Smooth muscle cell (in vitro differentiated cells): ENCODE data around the gene ADGRD1. TPM values are rescaled to one million over a fixed set of nuclear protein-coding genes. Genes with fewer than 3 reads are reported as not detected.
A peak's percentile ranks its signal among the peaks of the same experiment; 100 is the strongest.

Source experiments
- DNase-seq: peaks from one replicate; lab custom pipeline; 2025; ENCODE audit not compliant: unreplicated experiment; lab: John Stamatoyannopoulos, UW
- H2AFZ ChIP-seq: fragments of 200-600 bp; sonication (generic); 2 replicates; pipeline ENCODE4 v1.6.0; 2016; ENCODE audit warnings: antibody characterized with exemption, low read depth, mild to moderate bottlenecking
- H3F3A ChIP-seq: fragments of 200-600 bp; sonication (generic); 2 replicates; pipeline ENCODE4 v1.6.0; 2017; ENCODE audit warnings: antibody characterized with exemption, low read depth
- H3K27ac ChIP-seq: fragments of 200-600 bp; sonication (generic); 2 replicates; pipeline ENCODE4 v1.5.1; 2016; ENCODE audit warnings: low read depth, mild to moderate bottlenecking
- H3K27me3 ChIP-seq: fragments of 200-600 bp; sonication (generic); 2 replicates; pipeline ENCODE4 v1.6.1; 2016; ENCODE audit warnings: low read depth, mild to moderate bottlenecking
- H3K36me3 ChIP-seq: fragments of 200-600 bp; sonication (generic); 2 replicates; pipeline ENCODE4 v1.5.1; 2016; ENCODE audit warnings: low read depth
- H3K4me1 ChIP-seq: fragments of 200-600 bp; sonication (generic); 2 replicates; pipeline ENCODE4 v1.5.1; 2016; ENCODE audit warnings: low read depth
- H3K4me2 ChIP-seq: fragments of 200-600 bp; sonication (generic); 2 replicates; pipeline ENCODE4 v1.6.0; 2016; ENCODE audit warnings: mild to moderate bottlenecking
- H3K4me3 ChIP-seq: fragments of 200-600 bp; sonication (generic); 2 replicates; pipeline ENCODE4 v1.5.1; 2016; ENCODE audit warnings: mild to moderate bottlenecking
- H3K79me2 ChIP-seq: fragments of 200-600 bp; sonication (generic); 2 replicates; pipeline ENCODE4 v1.6.0; 2016; ENCODE audit warnings: low read depth, mild to moderate bottlenecking
- H3K9ac ChIP-seq: fragments of 200-600 bp; sonication (generic); 2 replicates; pipeline ENCODE4 v1.6.0; 2016; ENCODE audit warnings: low read depth
- H3K9me3 ChIP-seq: fragments of 200-600 bp; sonication (generic); replicated peaks from 2 replicates; pipeline ENCODE4 v1.5.1; 2016; ENCODE audit warnings: low read depth
- H4K20me1 ChIP-seq: fragments of 200-600 bp; sonication (generic); 2 replicates; pipeline ENCODE4 v1.6.0; 2016; ENCODE audit warnings: low read depth
- CTCF ChIP-seq: fragments of 200-600 bp; sonication (generic); IDR thresholded peaks from 2 replicates; pipeline ENCODE4 v1.5.1; 2017; ENCODE audit warnings: borderline replicate concordance, mild to moderate bottlenecking, antibody characterized with exemption; ENCODE audit not compliant: insufficient read depth, poor library complexity, severe bottlenecking
- WGBS: methylation state at CpG from one replicate; pipeline ENCODE4 v1.1.7; 2016; ENCODE audit warnings: low lambda C conversion rate; 5-methylcytosine and 5-hydroxymethylcytosine counted together
- polyA plus RNA-seq: library from polyadenylated mRNA; unstranded; fragments of >200 nt; fragmentation: Nextera tagmentation; extraction: Ambion mirVana; gene quantifications from 2 replicates; pipeline ENCODE4 v1.2.1, GENCODE V29; 2016
- total RNA-seq: library from RNA; depleted of rRNA; stranded (reverse); fragments of >200 nt; gene quantifications from 2 replicates; pipeline ENCODE4 v1.2.3, GENCODE V29; 2014

ADGRD1 gene
- total and polyA plus RNA-seq, 2 experiments from 2014 or later = 0.14 TPM; not detected in 1

GRCh38 chr12:130911193-130911592 lies 42.5 kb upstream of the ADGRD1 start:
- 69% methylated on average over 1 of the region's 1 CpG for WGBS
- H3K4me3 ChIP-seq = no peak overlapping the region
- no peak overlapping the region for H3K27ac ChIP-seq
- no peak for DNase-seq
- H3F3A ChIP-seq = no peaks in the 10 kb centered on the region
- H3K9ac ChIP-seq = no peak overlapping the region
- no peaks in the 10 kb centered on the region for H3K79me2 ChIP-seq
- peaks cover 17% of the 10 kb centered on the region for H3K27me3 ChIP-seq
- no peaks in the 10 kb centered on the region for H3K4me1 ChIP-seq
- no peaks in the 10 kb centered on the region for H3K9me3 ChIP-seq
- no peak for TF ChIP-seq CTCF
- H3K4me2 ChIP-seq = no peak overlapping the region
- H4K20me1 ChIP-seq = no peaks in the 10 kb centered on the region
- no peaks in the 10 kb centered on the region for H3K36me3 ChIP-seq
- no peak overlapping the region for H2AFZ ChIP-seq

- Histone ChIP-seq H3K4me1 (peaks cover 6% of the 10 kb centered on the region), H3K27ac (no peak overlapping the region), H3K9ac (no peak overlapping the region), H3K4me3 (no peak overlapping the region), H3F3A (no peaks in the 10 kb centered on the region), H3K79me2 (no peaks in the 10 kb centered on the region), H3K27me3 (peaks cover 24% of the 10 kb centered on the region), H3K36me3 (no peaks in the 10 kb centered on the region), H4K20me1 (no peaks in the 10 kb centered on the region), H2AFZ (no peak overlapping the region), H3K4me2 (no peak overlapping the region), H3K9me3 (no peaks in the 10 kb centered on the region)
- no peak for TF ChIP-seq CTCF
- DNase-seq = no peak
Measured at GRCh38 chr12:130911933-130912332, 41.8 kb upstream of the ADGRD1 start.

- no peak overlapping the region for H2AFZ ChIP-seq
- no peak overlapping the region for H3K4me3 ChIP-seq
- 39% methylated on average over 36 of the region's 37 CpGs for WGBS
Measured at GRCh38 chr12:130916241-130916911, 37.3 kb upstream of the ADGRD1 start.

More at GRCh38 chr12:130916241-130916911, 37.3 kb upstream of the ADGRD1 start:
- TF ChIP-seq CTCF = peak; percentile 75
- no peak for DNase-seq
- Histone ChIP-seq H3K9me3 (no peaks in the 10 kb centered on the region), H3K27me3 (peaks cover 33% of the 10 kb centered on the region), H4K20me1 (no peaks in the 10 kb centered on the region), H3K79me2 (no peaks in the 10 kb centered on the region), H3F3A (no peaks in the 10 kb centered on the region), H3K4me2 (peak overlapping the region; percentile 44), H3K27ac (no peak overlapping the region), H3K4me1 (peaks cover 6% of the 10 kb centered on the region), H3K36me3 (no peaks in the 10 kb centered on the region), H3K9ac (no peak overlapping the region)
